Measurements from ENCODE around the gene ZNF568.

ZNF568 gene

GRCh38 chr19:36915992-36916830 is at the start of gene ZNF568, which contains the start of gene ZNF829:
ZNF568 (plus strand) TSS chr19:36916332; CDS start chr19:36922771, 6,439 bp downstream.
ZNF829 (minus strand) TSS chr19:36916291; CDS start chr19:36915167, 1,124 bp downstream.
- DNase-seq (ENCODE audit: extremely low read depth in 1 of 2, low read depth in 1 of 2) = peak; percentile 77 to 83

GRCh38 chr19:36876993-36877938 is 38.9 kb upstream of the ZNF568 start:
- no peak for DNase-seq (ENCODE audit: extremely low read depth in 1 of 2, low read depth in 1 of 2)

- no peak for DNase-seq (ENCODE audit: extremely low read depth in 1 of 2, low read depth in 1 of 2)
Measured at GRCh38 chr19:36891768-36892357, 24.3 kb upstream of the ZNF568 start.

- no peak for DNase-seq (ENCODE audit: extremely low read depth in 1 of 2, low read depth in 1 of 2)
Measured at GRCh38 chr19:36894849-36895383, 21.2 kb upstream of the ZNF568 start.

GRCh38 chr19:36898422-36898821 is 17.7 kb upstream of the ZNF568 start:
- no peak for DNase-seq (ENCODE audit: extremely low read depth in 1 of 2, low read depth in 1 of 2)

- DNase-seq (ENCODE audit: extremely low read depth in 1 of 2, low read depth in 1 of 2) = no peak
Measured at GRCh38 chr19:36916991-36917390, 859 bp downstream of the ZNF568 start.

GRCh38 chr19:36918090-36918489 is 2.0 kb downstream of the ZNF568 start:
- DNase-seq (ENCODE audit: extremely low read depth in 1 of 2, low read depth in 1 of 2) = no peak

GRCh38 chr19:36931684-36932083 is 15.6 kb downstream of the ZNF568 start:
- DNase-seq (ENCODE audit: extremely low read depth in 1 of 2, low read depth in 1 of 2) = no peak

GRCh38 chr19:36939153-36939552 is 23.0 kb downstream of the ZNF568 start:
- no peak for DNase-seq (ENCODE audit: extremely low read depth in 1 of 2, low read depth in 1 of 2)

GRCh38 chr19:36950335-36951119 is 34.4 kb downstream of the ZNF568 start:
- DNase-seq (ENCODE audit: extremely low read depth in 1 of 2, low read depth in 1 of 2) = no peak

- DNase-seq (ENCODE audit: extremely low read depth in 1 of 2, low read depth in 1 of 2) = no peak
Measured at GRCh38 chr19:36962346-36962745, 46.2 kb downstream of the ZNF568 start.

- DNase-seq (ENCODE audit: extremely low read depth in 1 of 2, low read depth in 1 of 2) = no peak
Measured at GRCh38 chr19:36963280-36963679, 47.1 kb downstream of the ZNF568 start.

GRCh38 chr19:36972571-36972970 is 56.4 kb downstream of the ZNF568 start:
- no peak for DNase-seq (ENCODE audit: extremely low read depth in 1 of 2, low read depth in 1 of 2)

GRCh38 chr19:36973021-36973843 is 57.1 kb downstream of the ZNF568 start:
- peak; percentile 36 to 63 for DNase-seq (ENCODE audit: extremely low read depth in 1 of 2, low read depth in 1 of 2)

- DNase-seq (ENCODE audit: extremely low read depth in 1 of 2, low read depth in 1 of 2) = no peak
Measured at GRCh38 chr19:36973844-36974195, 57.7 kb downstream of the ZNF568 start.

GRCh38 chr19:36986131-36986530 is 70.0 kb downstream of the ZNF568 start:
- no peak for DNase-seq (ENCODE audit: extremely low read depth in 1 of 2, low read depth in 1 of 2)

- no peak for DNase-seq (ENCODE audit: extremely low read depth in 1 of 2, low read depth in 1 of 2)
Measured at GRCh38 chr19:36986601-36987000, 70.5 kb downstream of the ZNF568 start.

GRCh38 chr19:36987091-36987490 is 71.0 kb downstream of the ZNF568 start:
- no peak for DNase-seq (ENCODE audit: extremely low read depth in 1 of 2, low read depth in 1 of 2)

- DNase-seq (ENCODE audit: extremely low read depth in 1 of 2, low read depth in 1 of 2) = no peak
Measured at GRCh38 chr19:36997152-36997842, 81.2 kb downstream of the ZNF568 start.

Data from activated CD8-positive, alpha-beta memory T cell treated with anti-CD3 and anti-CD28 coated beads for 1 hour (primary cell).